Heart right ventricle (tissue), 16 donors: ENCODE data around the gene KLHL17. TPM values are rescaled to one million over a fixed set of nuclear protein-coding genes. Genes with fewer than 3 reads are reported as not detected.

ENCODE experiments used
- ATAC-seq, 8 donors: fragments of 200-7000 bp; cut with Tn5 transposase; one replicate each; pipeline ENCODE4 v1.9.1; 2020; ENCODE audit warnings: mild to moderate bottlenecking in 8 of 8, moderate library complexity in 8 of 8, moderate number of reproducible peaks in 1 of 8
- DNase-seq, 2 donors: peaks; one replicate each; pipeline ENCODE4 v3.0.0-alpha.2; 2020
- H3K27ac ChIP-seq, 10 donors: fragments of 200-600 bp; sonication (generic) in 2 of 10; one replicate each; pipeline versions ENCODE4 v1.5.0 to v1.8.0; 2020 to 2022; ENCODE audit warnings: mild to moderate bottlenecking in 3 of 10
- H3K27me3 ChIP-seq, 7 donors: fragments of 200-600 bp; one replicate each; pipeline ENCODE4 v1.8.0; 2021 to 2022; ENCODE audit warnings: mild to moderate bottlenecking in 2 of 7
- H3K36me3 ChIP-seq, 9 donors: fragments of 200-600 bp; sonication (generic) in 1 of 9; one replicate each; pipeline versions ENCODE4 v1.5.0 to v1.8.0; 2020 to 2022; ENCODE audit warnings: mild to moderate bottlenecking in 2 of 9
- H3K4me1 ChIP-seq, 9 donors: fragments of 200-600 bp; sonication (generic) in 1 of 9; one replicate each; pipeline versions ENCODE4 v1.5.0 to v1.8.0; 2020 to 2022; ENCODE audit warnings: mild to moderate bottlenecking in 4 of 9
- H3K4me3 ChIP-seq, 10 donors: fragments of 200-600 bp; sonication (generic) in 2 of 10; one replicate each; pipeline versions ENCODE4 v1.5.0 to v1.8.0; 2020 to 2022; ENCODE audit warnings: mild to moderate bottlenecking in 7 of 10, moderate library complexity in 2 of 10
- H3K9me3 ChIP-seq, 11 donors: fragments of 200-600 bp in 10 of 11; sonication (generic) in 2 of 11; one replicate each; pipeline versions ENCODE4 v1.5.0 to v1.8.0; 2013 to 2022; ENCODE audit warnings: mild to moderate bottlenecking in 2 of 11, control low read depth in 1 of 11, moderate library complexity in 1 of 11
- whole genome bisulfite sequencing, 2 donors: extraction: QIAGEN DNeasy Blood & Tissue Kit; methylation state at CpG; one replicate each; pipeline ENCODE4 v1.1.7; 2013; ENCODE audit warnings: inconsistent platforms in 1 of 2; 5-methylcytosine and 5-hydroxymethylcytosine counted together
- intact Hi-C, 10 donors: fragments of 100-400 bp; cut with DNase I; formaldehyde crosslinking; loops; one replicate each; pipeline versions ENCODE4 v1.11.1 to v1.14.2; 2022
- polyA plus RNA-seq, 2 donors: library from polyadenylated mRNA; stranded (reverse); fragments of 200-250 nt; gene quantifications; one replicate each; pipeline ENCODE4 v1.2.3, GENCODE V29; 2013
- total RNA-seq, 10 donors: library from RNA; stranded (reverse); fragmentation: NEBNext Ultra II Directional in 3 of 10; extraction: Animal tissue kit (Norgen Biotek cat#: 25700) in 3 of 10; gene quantifications; one replicate each; pipeline versions ENCODE4 v1.2.1 to v1.2.4, GENCODE V29; 2021 to 2023
- TF ChIP-seq, protein P1 (sequence below), 9 donors: fragments of 200-600 bp; sonication (generic) in 2 of 9; IDR thresholded peaks; one replicate each; pipeline versions ENCODE4 v1.5.0 to v1.8.0; 2021 to 2022; ENCODE audit warnings: antibody characterized with exemption in 9 of 9, mild to moderate bottlenecking in 5 of 9, moderate library complexity in 1 of 9
- donor health status: Arrhythmogenic right ventricular cardiomyopathy.
- donor health status: ischemic (EF 13 %, LVEDD 7.1; RV severe dilation, severe dysfunction).
- donor health status: healthy with polysubstance abuse.
- donor health status: DM: no; HTN: yes; CAD: no.
- donor health status: DM: no; HTN: no; CAD: no.
- donor health status: ischemic (EF 25% LVEDD 6.9; RV normal size, moderate dysfunction).
- donor health status: ischemic (EF 25% LVEDD 5.7; RV mildly dilated, moderate dysfunction).
- donor health status: healthy.
- donor health status: DM: yes; HTN: yes; CAD: no.
- donor health status: Ischemic cardiomyopathy.
- donor health status: ischemic (EF 35%, LVEDD 5.7; RV mildly dilated, moderate dysfunction).
- donor health status: nonischemic (EF 11% LVEDD 7.7; RV severe dilation, severe dysfunction).
- donor health status: DM: yes; HTN: yes; CAD: no.
- donor health status: PGD.
- donor health status: ischemic (EF 29% LVEDD 5.4; RV normal size, mild dysfunction).
- donor health status: nonischemic (EF 23%, LVEDD 6.1; RV moderate dilation, normal function).

The KLHL17 gene
- total and polyA plus RNA-seq, 12 donors, result 1.3 to 10.2 (median 3.7) TPM

DNA sequence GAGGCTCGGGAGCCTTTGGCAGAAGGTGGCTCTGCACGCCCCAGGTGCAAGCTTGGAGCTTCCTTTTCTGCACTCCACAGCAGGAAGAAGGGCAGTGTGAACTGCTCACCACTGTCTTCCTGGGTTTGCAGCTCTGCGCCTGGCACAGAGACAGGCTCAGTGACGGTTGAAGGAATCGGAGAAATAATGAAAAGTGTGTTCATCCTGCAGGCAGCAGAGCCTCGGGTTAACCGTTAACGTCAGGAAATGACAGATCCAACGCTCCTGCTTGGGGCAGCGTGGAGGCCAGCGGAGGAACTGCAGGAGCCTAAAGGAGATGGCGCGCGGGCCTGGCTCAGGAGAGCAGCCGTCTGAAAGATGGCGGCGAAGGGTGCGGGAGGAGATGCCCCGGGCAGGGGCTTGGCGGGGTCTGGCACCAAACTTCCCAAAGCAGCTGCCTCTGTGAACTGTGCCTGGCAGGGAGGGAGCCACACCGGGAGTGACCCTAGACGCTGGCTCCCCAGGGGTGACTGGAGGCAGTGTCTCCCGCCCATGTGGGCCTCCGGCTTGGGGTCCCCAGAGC lies 47.6 kb upstream of the KLHL17 start:
- TF ChIP-seq, protein P1, sequence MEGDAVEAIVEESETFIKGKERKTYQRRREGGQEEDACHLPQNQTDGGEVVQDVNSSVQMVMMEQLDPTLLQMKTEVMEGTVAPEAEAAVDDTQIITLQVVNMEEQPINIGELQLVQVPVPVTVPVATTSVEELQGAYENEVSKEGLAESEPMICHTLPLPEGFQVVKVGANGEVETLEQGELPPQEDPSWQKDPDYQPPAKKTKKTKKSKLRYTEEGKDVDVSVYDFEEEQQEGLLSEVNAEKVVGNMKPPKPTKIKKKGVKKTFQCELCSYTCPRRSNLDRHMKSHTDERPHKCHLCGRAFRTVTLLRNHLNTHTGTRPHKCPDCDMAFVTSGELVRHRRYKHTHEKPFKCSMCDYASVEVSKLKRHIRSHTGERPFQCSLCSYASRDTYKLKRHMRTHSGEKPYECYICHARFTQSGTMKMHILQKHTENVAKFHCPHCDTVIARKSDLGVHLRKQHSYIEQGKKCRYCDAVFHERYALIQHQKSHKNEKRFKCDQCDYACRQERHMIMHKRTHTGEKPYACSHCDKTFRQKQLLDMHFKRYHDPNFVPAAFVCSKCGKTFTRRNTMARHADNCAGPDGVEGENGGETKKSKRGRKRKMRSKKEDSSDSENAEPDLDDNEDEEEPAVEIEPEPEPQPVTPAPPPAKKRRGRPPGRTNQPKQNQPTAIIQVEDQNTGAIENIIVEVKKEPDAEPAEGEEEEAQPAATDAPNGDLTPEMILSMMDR (IDR thresholded peaks at IDR 0.05), result peak in 1 of 9 donors; percentile 33
- 45 to 53% methylated on average over 24 of the region's 24 CpGs for WGBS, 2 donors
- no peak for DNase-seq
- H3K36me3 ChIP-seq, result peaks cover 0 to 7% (median 0%) of the 10 kb centered on the region in 9 donors
- intact Hi-C loops, result no loop called here
- no peak overlapping the region for H3K27ac ChIP-seq
- peaks cover 0 to 8% (median 0%) of the 10 kb centered on the region in 9 donors for H3K4me1 ChIP-seq
- no peak for ATAC-seq
- no peak overlapping the region for H3K4me3 ChIP-seq
- H3K9me3 ChIP-seq, result no peaks in the 10 kb centered on the region
- H3K27me3 ChIP-seq, result peaks cover 0 to 75% (median 69%) of the 10 kb centered on the region in 7 donors

DNA sequence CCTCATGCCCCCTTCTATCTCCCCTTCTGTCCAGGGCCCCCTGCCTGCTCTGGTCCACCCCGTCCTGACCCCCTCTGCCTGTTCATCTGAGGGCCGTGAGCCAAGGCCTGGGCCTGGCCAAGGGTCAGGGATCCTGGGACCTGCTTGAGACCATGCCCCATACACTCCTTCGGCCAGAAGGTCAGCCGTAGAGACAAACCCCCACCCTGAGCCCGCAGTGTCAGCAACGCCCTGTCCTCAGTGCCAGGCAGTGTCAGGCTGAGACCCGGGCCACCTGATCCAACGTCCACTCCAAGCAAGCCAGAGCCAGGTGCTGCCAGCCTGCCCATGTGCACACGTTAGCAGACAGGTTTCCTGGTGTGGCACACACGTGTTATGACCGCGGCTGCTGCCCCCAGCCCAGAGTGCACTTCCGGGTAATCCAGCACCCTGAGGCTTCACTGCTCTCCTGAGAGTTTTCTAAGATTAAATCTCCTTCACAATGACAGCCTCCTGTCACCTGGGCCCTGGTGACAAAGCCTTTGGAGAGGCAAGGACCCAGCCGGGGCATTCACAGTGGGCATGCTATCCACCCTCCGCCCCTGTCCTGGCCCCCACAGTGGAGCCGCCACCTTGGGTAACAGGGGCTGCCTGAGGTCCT lies 46.8 kb upstream of the KLHL17 start:
- intact Hi-C loops, result no loop called here
- peaks cover 0 to 8% (median 0%) of the 10 kb centered on the region in 9 donors for H3K4me1 ChIP-seq
- H3K36me3 ChIP-seq, result peaks cover 0 to 7% (median 0%) of the 10 kb centered on the region in 9 donors
- WGBS, 2 donors, result 73 to 81% methylated on average over 16 of the region's 16 CpGs
- no peak overlapping the region for H3K4me3 ChIP-seq
- H3K27me3 ChIP-seq, result peaks cover 0 to 79% (median 74%) of the 10 kb centered on the region in 7 donors
- no peak overlapping the region for H3K27ac ChIP-seq
- DNase-seq (no peak), ATAC-seq (no peak)
- no peaks in the 10 kb centered on the region for H3K9me3 ChIP-seq
- TF ChIP-seq, protein P1 (IDR thresholded peaks at IDR 0.05), result no peak

DNA sequence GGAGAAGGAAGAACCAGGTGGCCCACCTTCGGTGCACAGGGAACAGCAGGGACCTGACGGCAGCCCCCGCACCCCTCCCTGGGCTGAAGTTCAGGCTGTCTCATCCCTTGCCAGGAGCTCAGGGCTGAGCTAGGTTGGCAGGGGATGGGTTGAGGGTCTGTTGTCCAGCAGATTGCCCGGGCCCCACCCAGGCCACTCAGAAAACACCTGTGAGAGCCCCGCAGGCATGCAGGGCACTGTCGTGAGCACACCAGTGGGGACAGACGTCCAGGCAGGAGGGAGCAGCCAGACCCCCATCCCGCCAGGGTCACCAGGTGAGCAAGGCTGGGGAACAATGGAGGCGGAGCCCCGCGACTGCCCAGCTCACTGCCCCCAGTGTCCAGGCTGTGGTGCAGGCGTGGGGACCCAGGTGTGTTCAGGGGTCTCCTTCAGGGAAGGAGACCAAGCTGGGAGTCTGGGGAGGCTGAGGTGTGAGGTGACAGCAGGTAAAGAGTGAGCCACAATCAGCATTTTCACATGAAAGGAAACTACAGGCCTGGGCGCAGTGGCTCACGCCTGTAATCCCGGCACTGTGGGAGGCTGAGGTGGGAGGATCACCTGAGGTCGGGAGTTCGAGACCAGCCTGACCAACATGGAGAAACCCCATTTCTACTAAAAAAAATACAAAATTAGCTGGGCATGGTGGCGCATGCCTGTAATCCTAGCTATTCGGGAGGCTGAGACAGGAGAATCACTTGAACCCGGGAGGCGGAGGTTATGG lies 46.1 kb upstream of the KLHL17 start:
- 80 to 81% methylated on average over 21 of the region's 21 CpGs for WGBS, 2 donors
- TF ChIP-seq, protein P1 (IDR thresholded peaks at IDR 0.05), result no peak
- ATAC-seq, result no peak
- H3K4me1 ChIP-seq, result peaks cover 0 to 8% (median 0%) of the 10 kb centered on the region in 9 donors
- H3K36me3 ChIP-seq, result peaks cover 0 to 7% (median 0%) of the 10 kb centered on the region in 9 donors
- DNase-seq, result no peak
- no peak overlapping the region for H3K4me3 ChIP-seq
- peaks cover under 1 to 86% (median 81%) of the 10 kb centered on the region in 7 donors for H3K27me3 ChIP-seq
- H3K27ac ChIP-seq, result no peak overlapping the region
- intact Hi-C loops, result no loop called here
- H3K9me3 ChIP-seq, result no peaks in the 10 kb centered on the region

DNA sequence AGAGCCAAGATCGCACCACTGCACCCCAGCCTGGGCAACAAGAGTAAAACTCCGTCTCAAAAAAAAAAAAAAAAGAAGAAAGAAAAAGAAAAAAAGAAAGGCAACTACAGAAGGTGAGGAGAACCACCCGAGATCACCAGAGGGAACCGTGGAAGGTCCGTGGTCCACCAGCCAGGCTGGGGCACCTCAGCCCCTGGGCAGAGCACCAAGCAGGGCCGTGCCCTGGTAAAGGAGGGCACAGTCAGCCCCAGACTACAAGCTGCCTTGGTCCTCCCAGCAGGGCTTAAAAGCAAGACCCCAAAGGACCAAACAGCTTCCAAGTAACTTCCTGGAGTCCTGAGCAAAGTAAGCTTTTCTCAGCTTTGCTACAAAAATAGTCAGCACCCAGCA lies 45.5 kb upstream of the KLHL17 start:
- ATAC-seq, result no peak
- no peak for DNase-seq
- no peak overlapping the region for H3K4me3 ChIP-seq
- H3K4me1 ChIP-seq, result peaks cover 0 to 8% (median 0%) of the 10 kb centered on the region in 9 donors
- peaks cover 0 to 7% (median 0%) of the 10 kb centered on the region in 9 donors for H3K36me3 ChIP-seq
- no peaks in the 10 kb centered on the region for H3K9me3 ChIP-seq
- TF ChIP-seq, protein P1 (IDR thresholded peaks at IDR 0.05), result no peak
- H3K27me3 ChIP-seq, result peaks cover 7 to 91% (median 85%) of the 10 kb centered on the region in 7 donors
- no peak overlapping the region for H3K27ac ChIP-seq
- WGBS, 2 donors, result 75 to 81% methylated on average over 6 of the region's 6 CpGs
- intact Hi-C loops, result no loop called here
